ENCODE measurements around the gene TRABD2B.
A peak's percentile ranks its signal among the peaks of the same experiment; 100 is the strongest.

Gene TRABD2B

GRCh38 chr1:47745715-47746609, 251.2 kb downstream of the TRABD2B start:
- DNase-seq: no peak

- no peak for DNase-seq
Observed at GRCh38 chr1:47742890-47743760, 254.1 kb downstream of the TRABD2B start.

- DNase-seq: no peak
Observed at GRCh38 chr1:47738560-47739182, 258.5 kb downstream of the TRABD2B start.

- DNase-seq: no peak
Observed at GRCh38 chr1:47732489-47732888, 264.7 kb downstream of the TRABD2B start.

- DNase-seq: no peak
Observed at GRCh38 chr1:47731730-47732129, 265.5 kb downstream of the TRABD2B start.

- DNase-seq: no peak
Observed at GRCh38 chr1:47729685-47730084, 267.5 kb downstream of the TRABD2B start.

- no peak for DNase-seq
Observed at GRCh38 chr1:47727697-47728085, 269.5 kb downstream of the TRABD2B start.

GRCh38 chr1:47727051-47727696, 270.0 kb downstream of the TRABD2B start:
- DNase-seq: no peak

- DNase-seq: peak; percentile 66
Observed at GRCh38 chr1:47725992-47726855, 271.0 kb downstream of the TRABD2B start.

GRCh38 chr1:47725511-47725991, 271.6 kb downstream of the TRABD2B start:
- no peak for DNase-seq

- no peak for DNase-seq
Observed at GRCh38 chr1:47725000-47725473, 272.1 kb downstream of the TRABD2B start.

- no peak for DNase-seq
Observed at GRCh38 chr1:47724432-47724999, 272.7 kb downstream of the TRABD2B start.

GRCh38 chr1:47722909-47723580, 274.1 kb downstream of the TRABD2B start:
- no peak for DNase-seq

GRCh38 chr1:47722101-47722500, 275.1 kb downstream of the TRABD2B start:
- DNase-seq: no peak

- DNase-seq: no peak
Observed at GRCh38 chr1:47720111-47720510, 277.1 kb downstream of the TRABD2B start.

- no peak for DNase-seq
Observed at GRCh38 chr1:47717341-47717740, 279.8 kb downstream of the TRABD2B start.

- no peak for DNase-seq
Observed at GRCh38 chr1:47713975-47714767, 283.0 kb downstream of the TRABD2B start.

GRCh38 chr1:47713333-47713953, 283.7 kb downstream of the TRABD2B start:
- DNase-seq: no peak

Data from stimulated activated CD4-positive, alpha-beta T cell treated with anti-CD3 and anti-CD28 coated beads, Interleukin-1b, Interleukin-23, amount 100 ng/mL, for 48 hours (primary cell).